Amniotic stem cell (primary cell): Measurements from ENCODE around the gene SMYD5.
"Not testable (repeated sequence)": the region's sequence is repeated elsewhere in the genome, so short reads cannot be mapped to it uniquely, and the experiment has no call there.

ENCODE experiments used
- DNase-seq: peaks from one replicate; lab custom pipeline; 2025; lab: John Stamatoyannopoulos, UW

Gene SMYD5

DNA sequence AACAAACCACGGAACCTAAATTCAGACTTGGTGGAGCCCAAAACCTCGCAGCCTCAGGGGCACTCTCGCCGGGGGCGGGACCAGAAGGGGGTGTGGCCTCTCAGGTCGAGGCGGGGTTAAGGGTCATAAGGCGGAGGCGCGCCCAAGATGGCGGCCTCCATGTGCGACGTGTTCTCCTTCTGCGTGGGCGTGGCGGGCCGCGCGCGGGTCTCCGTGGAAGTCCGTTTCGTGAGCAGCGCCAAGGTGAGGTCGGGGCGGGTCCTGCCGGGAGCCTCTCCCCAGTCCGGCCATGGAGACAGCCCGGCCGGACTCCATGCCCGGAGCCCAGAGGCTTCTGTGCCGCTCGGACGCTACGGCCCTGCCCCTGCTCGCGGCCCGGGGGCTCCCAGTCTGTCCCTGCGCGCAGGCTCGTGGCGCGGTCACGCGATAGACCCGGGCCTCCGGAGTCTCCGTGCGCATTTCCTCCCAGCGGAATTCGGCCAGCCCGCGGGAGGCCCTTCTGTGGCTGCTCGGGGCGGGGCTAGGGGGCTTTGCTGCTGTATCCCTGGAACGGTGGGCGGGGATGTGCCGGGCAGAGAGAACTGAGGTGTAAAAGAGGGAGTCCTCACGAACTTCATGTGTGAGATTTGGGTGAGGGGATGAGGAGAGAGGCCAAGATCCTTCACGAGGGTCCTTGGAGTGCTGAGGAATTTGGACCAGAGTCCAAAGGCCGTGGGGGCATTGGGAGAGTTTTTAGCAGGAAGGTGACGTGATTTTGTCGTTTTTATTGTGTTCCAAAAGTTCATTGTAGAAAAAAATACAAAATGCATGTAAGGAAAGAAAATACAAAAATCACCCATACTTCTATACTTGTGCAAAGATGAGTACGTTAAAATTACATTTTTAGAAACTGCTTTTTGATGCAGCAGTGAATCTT is at the start of gene SMYD5:
TSS of gene SMYD5 (plus strand) at position 126 of the 916 bp plus-strand sequence. CDS start at position 148, 22 bp downstream.
- no peak for DNase-seq

GRCh38 chr2:73165978-73166377 is 48.1 kb upstream of the SMYD5 start:
- DNase-seq = not testable (repeated sequence)

DNA sequence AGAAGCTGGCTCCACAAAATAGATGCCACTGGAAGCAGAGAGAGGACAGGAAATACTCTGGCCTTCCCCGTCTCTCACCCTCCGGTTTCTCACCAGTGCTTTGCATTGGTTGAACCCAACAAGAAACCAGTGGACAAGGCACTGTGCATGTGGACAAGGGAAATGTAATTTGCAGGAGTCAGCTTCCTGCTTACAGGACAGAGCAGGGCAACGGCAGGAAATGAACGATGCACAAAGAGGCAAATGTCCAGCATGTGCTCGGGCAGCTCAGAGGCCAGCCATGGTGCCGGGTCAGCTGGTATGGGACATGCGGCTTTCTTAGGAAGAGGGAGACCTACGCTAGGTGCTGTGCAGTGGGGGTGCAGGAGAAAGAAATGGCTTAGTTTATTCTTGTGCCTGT is 47.2 kb upstream of the SMYD5 start:
- not testable (repeated sequence) for DNase-seq

GRCh38 chr2:73168348-73168747 is 45.7 kb upstream of the SMYD5 start:
- not testable (repeated sequence) for DNase-seq

GRCh38 chr2:73170341-73170740 is 43.7 kb upstream of the SMYD5 start:
- not testable (repeated sequence) for DNase-seq

DNA sequence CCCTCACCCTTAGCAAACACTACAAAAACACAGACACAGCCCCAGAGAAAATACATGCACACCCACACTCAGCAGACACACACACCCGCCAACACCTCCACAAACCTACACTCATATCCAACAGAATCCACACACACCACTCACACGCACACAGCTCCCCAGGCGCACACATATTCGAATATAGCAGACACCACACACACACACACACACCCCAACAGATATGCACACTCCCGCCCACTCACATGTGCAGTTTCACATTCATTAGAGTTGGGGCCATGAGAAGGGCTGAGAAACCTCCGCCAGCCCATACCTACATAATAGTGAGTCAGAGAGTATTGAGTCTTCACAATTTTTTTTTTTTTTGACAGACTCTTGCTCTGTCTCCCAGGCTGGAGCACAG is 41.1 kb upstream of the SMYD5 start:
- no peak for DNase-seq

GRCh38 chr2:73173781-73174180 is 40.3 kb upstream of the SMYD5 start:
- no peak for DNase-seq

- DNase-seq = no peak
Measured at GRCh38 chr2:73174244-73174643, 39.8 kb upstream of the SMYD5 start.

DNA sequence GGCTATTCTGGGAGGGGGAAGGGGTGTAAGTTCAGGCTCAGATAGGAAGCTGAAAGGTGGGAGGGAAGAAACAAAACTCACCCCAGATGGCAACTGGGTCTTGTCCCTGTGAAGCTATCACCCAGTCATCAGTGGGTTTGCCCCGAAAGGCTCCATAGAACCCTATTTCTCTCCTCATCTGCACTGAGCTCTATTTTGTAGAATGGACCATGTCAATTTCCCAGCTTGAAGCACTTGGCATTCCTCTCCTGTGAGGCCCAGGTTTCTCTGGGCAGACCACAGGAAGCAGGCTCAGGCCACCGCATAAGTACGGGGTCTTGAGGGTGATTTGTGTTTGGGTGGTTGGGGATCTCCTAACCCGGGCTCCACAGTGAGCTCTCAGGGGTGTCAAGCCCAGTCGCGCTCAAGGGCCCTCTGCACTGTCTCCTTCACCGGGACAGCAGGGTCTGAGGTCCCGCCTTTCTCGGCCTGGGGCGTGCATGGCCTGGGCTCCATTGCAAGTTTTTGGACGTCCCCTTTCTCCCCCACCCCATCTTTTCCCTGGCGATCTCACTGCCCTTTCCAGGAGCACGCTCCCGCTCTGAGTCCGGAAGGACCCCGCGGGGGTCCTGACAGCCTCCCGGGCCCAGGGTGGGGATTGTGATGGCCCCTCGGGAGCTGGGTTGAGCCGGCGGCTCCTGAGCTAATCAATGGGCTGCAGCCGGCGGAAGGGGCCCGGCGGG is 38.9 kb upstream of the SMYD5 start:
- no peak for DNase-seq

DNA sequence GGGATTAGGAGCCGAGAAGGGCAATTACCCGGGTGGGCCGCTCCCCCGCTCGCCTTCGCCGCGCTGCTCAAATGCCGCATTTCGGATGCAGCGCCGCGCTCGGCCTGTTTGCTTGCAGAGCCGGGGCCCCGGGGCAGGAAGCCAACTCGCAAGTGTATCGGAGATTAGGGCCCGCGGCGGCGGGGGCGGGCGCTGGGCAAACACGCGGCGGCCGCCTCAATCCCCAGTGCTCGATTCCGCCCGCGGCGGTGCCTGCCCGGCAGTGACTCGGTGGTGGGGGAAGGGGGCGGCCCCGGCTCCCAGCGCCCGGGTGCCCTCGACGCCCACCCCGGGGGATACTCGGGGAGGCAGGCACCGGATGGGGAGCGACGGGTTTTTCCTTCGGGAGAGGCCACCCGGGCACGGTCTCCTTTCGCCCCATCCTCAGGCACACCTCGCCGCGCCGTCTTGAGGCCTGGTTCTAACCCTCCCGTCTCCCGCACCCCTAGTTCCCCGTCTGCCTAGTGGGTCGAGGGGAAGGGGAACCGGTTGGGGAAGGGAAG is 38.3 kb upstream of the SMYD5 start:
- peak; percentile 18 for DNase-seq

DNA sequence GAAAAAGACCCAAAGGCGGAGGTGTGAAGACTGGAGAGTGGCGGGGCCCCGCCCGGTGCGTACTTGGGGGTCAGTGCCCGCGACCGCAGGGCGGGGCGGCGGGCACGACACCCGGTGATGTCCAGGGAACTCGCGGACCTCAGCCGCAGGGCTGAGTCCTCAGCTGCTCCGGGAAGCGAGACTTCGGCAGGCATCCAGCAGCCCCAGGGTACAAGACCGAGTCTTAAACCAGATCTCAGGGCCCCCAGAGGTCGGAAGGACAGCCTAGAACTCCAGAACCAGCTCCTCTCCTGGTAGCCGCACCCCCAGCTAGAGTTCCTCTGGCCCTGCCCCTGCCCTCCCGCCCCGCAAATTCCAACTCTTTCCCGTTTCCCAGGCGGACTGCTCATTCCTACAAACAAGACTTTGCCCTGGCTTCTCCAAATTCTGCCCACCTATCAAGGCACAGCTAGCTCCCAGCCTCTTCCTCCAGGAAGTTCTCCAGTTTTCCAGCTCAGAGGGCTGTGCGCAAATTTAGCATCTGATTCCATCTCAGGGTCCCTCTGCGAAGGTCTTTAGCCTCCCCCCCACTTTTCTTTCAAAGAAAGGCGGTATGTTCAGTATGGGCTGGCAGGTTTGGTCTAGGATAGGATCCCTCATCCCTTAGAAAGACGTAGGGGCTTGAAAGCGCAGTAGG is 37.7 kb upstream of the SMYD5 start:
- no peak for DNase-seq

DNA sequence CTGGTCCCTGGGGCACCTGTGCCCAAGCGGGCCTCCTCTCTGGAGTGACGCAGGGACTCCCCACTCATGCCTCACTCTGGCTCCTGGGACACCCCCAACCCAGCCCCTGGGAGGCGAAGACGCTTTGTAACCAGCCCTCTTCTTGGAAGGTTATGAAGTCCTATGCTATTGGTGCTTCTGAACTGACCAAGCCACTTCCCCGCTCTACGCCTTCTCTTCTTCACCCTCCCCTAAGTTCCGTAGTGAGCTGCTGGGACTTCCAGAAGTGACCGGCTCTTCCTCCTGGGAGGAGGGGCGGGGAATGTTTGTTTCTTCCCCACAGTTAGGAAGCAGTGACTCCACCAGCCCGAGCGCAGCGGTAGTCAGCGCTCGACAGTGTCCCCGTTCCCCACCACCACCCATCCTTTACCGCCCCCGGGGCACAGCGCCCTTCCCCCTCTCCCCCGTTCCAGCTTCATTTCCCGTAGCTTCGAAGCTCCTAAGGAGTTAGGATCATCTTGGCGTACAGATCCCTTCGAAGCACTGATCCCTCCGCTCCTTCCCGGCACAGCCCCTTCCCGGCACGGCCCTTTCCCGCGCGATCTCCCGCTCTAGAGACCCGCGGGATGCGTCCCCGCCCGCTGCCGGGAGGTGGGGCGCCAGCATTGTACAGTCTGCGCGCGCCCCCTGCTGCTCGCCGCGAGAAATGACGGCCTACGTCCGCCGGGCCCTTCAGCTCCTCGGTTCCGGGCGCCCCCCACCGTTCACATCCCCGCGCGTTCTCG is 37.0 kb upstream of the SMYD5 start:
- peak; percentile 68 for DNase-seq

- no peak for DNase-seq
Measured at GRCh38 chr2:73177645-73178255, 36.3 kb upstream of the SMYD5 start.

DNA sequence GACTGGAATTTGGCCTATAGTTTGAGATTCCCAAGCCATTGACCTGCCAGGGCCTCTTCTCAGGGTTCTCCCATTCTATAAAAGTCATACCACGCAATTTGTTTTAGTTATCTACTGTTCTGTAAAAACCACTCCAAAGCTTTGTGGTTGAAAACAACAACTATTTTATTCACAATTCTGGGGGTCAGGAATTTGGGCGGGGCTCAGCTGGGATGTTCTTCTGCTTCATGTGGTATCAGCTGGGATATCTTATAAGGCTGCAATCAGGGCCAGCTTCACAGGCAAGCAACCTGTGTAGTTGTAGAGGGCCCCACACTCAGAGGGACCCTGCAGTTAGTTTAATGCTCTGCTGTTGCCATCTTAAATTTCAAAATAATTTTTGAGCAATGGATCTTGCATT is 28.1 kb upstream of the SMYD5 start:
- no peak for DNase-seq

- DNase-seq = no peak
Measured at GRCh38 chr2:73187549-73187948, 26.5 kb upstream of the SMYD5 start.

DNA sequence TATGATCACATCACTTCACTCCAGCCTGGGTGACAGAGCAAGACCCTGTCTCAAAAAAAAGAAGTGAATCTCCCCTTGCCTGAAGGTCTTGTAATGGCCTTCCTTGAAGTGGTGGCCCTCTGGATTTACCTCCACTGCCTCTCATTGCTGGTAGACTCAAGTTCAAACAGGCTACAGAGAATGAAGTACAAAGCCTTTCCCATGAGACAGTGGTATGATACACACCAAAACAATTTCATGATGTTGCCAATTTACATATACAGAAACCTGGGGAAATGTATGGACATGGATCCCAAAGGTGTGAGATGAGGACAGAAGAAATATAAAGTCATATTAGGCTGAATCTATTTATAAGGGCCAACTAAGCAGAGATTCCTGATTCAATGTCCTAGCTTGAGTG is 16.5 kb upstream of the SMYD5 start:
- DNase-seq = no peak

DNA sequence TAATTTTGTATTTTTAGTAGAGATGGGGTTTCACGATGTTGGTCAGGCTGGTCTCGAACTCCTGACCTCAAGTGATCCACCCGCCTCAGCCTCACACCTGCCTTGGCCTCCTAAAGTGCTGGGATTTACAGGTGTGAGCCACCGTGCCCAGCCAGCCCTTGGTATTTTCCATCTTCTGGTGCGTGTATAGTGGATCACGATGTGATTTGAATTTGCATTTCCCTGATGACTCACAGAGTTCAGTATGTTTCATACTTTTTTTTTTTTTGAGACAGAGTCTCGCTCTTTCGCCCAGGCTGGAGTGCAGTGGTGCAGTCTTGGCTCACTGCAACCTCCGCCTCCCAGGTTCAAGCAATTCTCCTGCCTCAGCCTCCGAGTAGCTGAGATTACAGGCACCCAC is 13.8 kb upstream of the SMYD5 start:
- not testable (repeated sequence) for DNase-seq

DNA sequence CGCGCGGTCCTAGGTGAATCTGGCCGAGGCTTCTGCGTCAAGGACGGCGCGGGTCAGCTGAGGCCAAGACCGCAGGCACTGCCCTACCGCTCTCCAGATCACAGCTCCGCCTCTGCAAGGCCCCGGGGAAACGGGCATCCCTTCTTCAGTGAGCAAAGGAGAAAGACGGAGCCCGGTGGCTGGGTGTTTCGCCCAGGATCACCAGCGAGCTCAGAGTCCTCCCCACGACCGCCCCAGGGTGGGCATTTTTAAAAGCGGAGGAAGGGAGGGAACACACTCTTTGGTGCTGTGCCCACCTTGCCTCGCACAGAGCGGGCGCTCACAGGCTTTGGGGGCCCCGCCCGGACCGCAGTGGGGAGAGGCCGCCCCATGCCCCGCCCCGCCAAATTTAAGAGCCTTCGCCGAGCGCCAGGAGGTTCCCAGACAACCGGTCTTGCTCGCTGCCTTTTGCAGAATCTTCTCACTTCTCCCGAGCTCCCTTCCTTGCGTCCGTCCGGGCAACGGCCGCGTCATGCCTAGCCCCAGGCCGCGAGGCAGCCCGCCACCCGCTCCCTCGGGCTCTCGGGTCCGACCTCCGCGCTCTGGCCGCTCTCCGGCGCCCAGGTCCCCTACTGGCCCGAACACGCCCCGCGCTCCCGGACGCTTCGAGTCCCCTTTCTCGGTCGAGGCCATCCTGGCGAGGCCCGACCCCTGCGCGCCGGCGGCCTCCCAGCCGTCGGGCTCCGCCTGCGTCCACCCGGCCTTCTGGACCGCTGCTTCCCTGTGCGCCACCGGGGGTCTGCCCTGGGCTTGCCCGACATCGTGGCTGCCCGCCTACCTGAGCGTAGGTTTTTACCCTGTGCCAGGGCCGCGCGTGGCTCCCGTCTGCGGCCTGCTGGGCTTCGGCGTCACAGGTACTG is 11.6 kb upstream of the SMYD5 start, which contains the start of gene NOTO:
TSS of gene NOTO (plus strand) at position 419 of the 899 bp plus-strand sequence. CDS start at position 512, 93 bp downstream.
- no peak for DNase-seq

DNA sequence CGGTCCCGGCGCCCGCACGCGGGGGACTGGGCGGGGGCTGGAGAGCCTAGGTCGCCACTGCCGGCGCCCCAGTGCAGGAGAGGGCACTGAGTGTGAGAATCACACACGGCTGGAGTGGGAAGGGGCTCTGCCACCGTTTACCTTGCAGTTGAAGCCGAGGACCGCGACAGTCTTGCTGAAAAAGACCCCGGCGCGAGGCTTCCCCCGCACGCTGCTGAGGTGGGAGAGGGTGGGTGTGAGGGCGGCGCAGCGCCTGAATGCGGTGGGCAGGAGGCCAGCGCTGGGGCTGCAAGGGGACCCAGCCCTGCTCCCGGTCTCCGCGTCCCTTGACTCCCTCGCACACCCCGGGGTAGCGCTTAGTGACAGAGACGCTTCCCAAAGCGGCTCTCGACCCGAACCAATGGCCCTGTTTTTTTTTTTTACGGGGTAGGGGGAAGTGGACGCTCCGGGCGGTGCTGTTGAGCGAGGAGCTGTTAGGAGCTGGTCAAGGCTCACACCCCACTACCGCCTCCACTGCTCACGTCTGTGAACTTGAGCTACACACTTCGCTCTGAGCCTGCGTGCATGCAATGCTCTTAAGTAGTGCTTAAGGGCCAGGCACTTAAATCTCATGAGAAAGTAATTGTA is 10.9 kb upstream of the SMYD5 start:
- DNase-seq = no peak
